ENCODE results near the gene DNAJB2. TPM values are rescaled to one million over a fixed set of nuclear protein-coding genes. Genes with fewer than 3 reads are reported as not detected.

The DNAJB2 gene
- total and polyA plus RNA-seq, 2 of the 8 experiments (the other 6 are each of a cell fraction or from before 2014, with no cell fraction given) = 21.0 to 26.3 TPM

DNA sequence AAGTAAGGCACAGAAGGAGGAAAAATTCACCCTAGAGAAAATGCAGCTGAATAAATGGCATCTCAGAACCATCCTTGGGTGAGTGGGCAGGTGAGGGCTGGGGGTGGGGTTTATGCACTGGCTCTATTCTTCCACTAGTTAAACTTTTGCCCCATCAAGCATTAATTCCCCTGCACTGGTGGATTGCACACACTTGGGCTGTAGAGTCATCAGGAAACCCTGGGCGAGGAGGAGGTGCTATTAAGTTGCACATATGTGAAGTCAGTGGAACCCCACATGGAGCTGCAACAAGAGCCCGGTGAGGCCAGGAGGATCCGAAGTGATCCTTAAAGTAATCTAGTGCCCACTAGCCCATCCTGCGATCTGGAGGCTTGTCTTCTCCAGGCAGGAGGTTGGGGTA lies 6.8 kb upstream of the DNAJB2 start:
- POLR2A ChIA-PET (ENCODE audit: partially characterized antibody) = no interaction called here
- no peak for FAIRE-seq
- WGBS, 2 experiments (ENCODE audit: extremely low coverage in 1 of 2, insufficient coverage in 1 of 2, insufficient read length in 1 of 2, insufficient replicate concordance in 2 of 2, low coverage in 1 of 2, low lambda C conversion rate in 2 of 2, missing lambda C conversion rate in 1 of 2) = 82% methylated on average over 4 of the region's 4 CpGs; no CpG with 5 or more reads in 1 of the 2 experiments
- TF ChIP-seq CREB1 (IDR thresholded peaks at IDR 0.05) (no peak), SP4 (IDR thresholded peaks at IDR 0.05; ENCODE audit: low read length) (no peak), BACH1 (IDR thresholded peaks at IDR 0.05; ENCODE audit: low read length) (no peak), ZNF274 (IDR thresholded peaks at IDR 0.05; ENCODE audit: borderline replicate concordance, extremely low read depth, low read length) (no peak), YY1 (IDR thresholded peaks at IDR 0.05; ENCODE audit: low read depth, low read length) (no peak), BRCA1 (IDR thresholded peaks at IDR 0.05; ENCODE audit: low read depth, low read length) (no peak), KDM4A (IDR thresholded peaks at IDR 0.05; ENCODE audit: low read depth, low read length, severe bottlenecking) (no peak)
- TF ChIP-seq, protein P1, sequence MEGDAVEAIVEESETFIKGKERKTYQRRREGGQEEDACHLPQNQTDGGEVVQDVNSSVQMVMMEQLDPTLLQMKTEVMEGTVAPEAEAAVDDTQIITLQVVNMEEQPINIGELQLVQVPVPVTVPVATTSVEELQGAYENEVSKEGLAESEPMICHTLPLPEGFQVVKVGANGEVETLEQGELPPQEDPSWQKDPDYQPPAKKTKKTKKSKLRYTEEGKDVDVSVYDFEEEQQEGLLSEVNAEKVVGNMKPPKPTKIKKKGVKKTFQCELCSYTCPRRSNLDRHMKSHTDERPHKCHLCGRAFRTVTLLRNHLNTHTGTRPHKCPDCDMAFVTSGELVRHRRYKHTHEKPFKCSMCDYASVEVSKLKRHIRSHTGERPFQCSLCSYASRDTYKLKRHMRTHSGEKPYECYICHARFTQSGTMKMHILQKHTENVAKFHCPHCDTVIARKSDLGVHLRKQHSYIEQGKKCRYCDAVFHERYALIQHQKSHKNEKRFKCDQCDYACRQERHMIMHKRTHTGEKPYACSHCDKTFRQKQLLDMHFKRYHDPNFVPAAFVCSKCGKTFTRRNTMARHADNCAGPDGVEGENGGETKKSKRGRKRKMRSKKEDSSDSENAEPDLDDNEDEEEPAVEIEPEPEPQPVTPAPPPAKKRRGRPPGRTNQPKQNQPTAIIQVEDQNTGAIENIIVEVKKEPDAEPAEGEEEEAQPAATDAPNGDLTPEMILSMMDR (IDR thresholded peaks at IDR 0.05; ENCODE audit: control extremely low read depth in 1 of 3, insufficient read depth in 1 of 3, low read depth in 1 of 3, low read length in 3 of 3) = no peak

More for the DNA sequence above, 6.8 kb upstream of the DNAJB2 start:
- CTCF ChIA-PET (ENCODE audit: partially characterized antibody) = interaction anchor here (1.3 to 2.9 kb wide), 2 partner anchors 10 to 23 kb away, joined by 3 to 12 read pairs; no protein-coding TSS in a partner anchor
- no peak overlapping the region for H4K8ac ChIP-seq (ENCODE audit: extremely low read depth, insufficient read depth, low read length)
- no peak overlapping the region for H3K4me2 ChIP-seq (ENCODE audit: insufficient read depth in 1 of 2, low read depth in 2 of 2, low read length in 2 of 2)
- no peak overlapping the region for H3K56ac ChIP-seq (replicated peaks; ENCODE audit: insufficient read length, low read depth, low read length)
- H2AFZ ChIP-seq (ENCODE audit: low read length) = no peak overlapping the region
- no peak overlapping the region for H2BK120ac ChIP-seq (replicated peaks; ENCODE audit: low read depth, low read length)
- peaks cover 0 to 3% (median 0%) of the 10 kb centered on the region in 4 experiments; a peak in 2 of 7 replicates for H3K27me3 ChIP-seq (replicated peaks in 1 of 4; ENCODE audit: control insufficient read depth in 3 of 4, extremely low read depth in 1 of 4, insufficient read depth in 3 of 4, low read length in 3 of 4)
- no peak overlapping the region for H3K23ac ChIP-seq (ENCODE audit: insufficient read length)
- peaks cover 0 to 3% (median 0%) of the 10 kb centered on the region in 4 experiments; a peak in 2 of 7 replicates for H3K4me1 ChIP-seq (replicated peaks in 1 of 4; ENCODE audit: control insufficient read depth in 3 of 4, insufficient read depth in 4 of 4, low read length in 3 of 4)
- H3K27ac ChIP-seq (ENCODE audit: low read depth, low read length) = no peak overlapping the region
- H3K36me3 ChIP-seq (ENCODE audit: control insufficient read depth in 2 of 4, insufficient read depth in 4 of 4, low read length in 3 of 4) = no peaks in the 10 kb centered on the region
- no peak overlapping the region for H3K18ac ChIP-seq (ENCODE audit: extremely low read depth, low read length)
- H3K79me2 ChIP-seq (ENCODE audit: control insufficient read depth in 1 of 2, insufficient read depth in 2 of 2, low read length in 2 of 2) = no peaks in the 10 kb centered on the region
- H3K79me1 ChIP-seq (ENCODE audit: low read depth, low read length) = no peaks in the 10 kb centered on the region
- no peak overlapping the region for H2BK15ac ChIP-seq (ENCODE audit: low read length)
- no peak overlapping the region for H2BK5ac ChIP-seq (ENCODE audit: low read depth, low read length)
- no peaks in the 10 kb centered on the region for H3K23me2 ChIP-seq (ENCODE audit: low read depth, low read length)
- no peaks in the 10 kb centered on the region for H3K9me3 ChIP-seq (ENCODE audit: insufficient read depth in 2 of 2, low read depth in 1 of 2, low read length in 1 of 2)
- no peak overlapping the region for H3K9ac ChIP-seq (replicated peaks in 1 of 4; ENCODE audit: extremely low read depth in 1 of 4, low read depth in 3 of 4, low read length in 3 of 4)
- H3K14ac ChIP-seq (ENCODE audit: insufficient read length) = no peak overlapping the region
- no peak overlapping the region for H2AK5ac ChIP-seq (ENCODE audit: low read depth, low read length)
- H3K4ac ChIP-seq (replicated peaks; ENCODE audit: insufficient read length, low read depth, low read length) = no peak overlapping the region
- no peak overlapping the region for H4K91ac ChIP-seq (replicated peaks; ENCODE audit: insufficient read length, low read length)
- no peak overlapping the region for H2BK20ac ChIP-seq (ENCODE audit: low read length)
- DNase-seq (ENCODE audit: low read depth in 1 of 2, low spot score in 2 of 2) = no peak
- no peak overlapping the region for H3K4me3 ChIP-seq (ENCODE audit: extremely low read depth in 1 of 4, insufficient read depth in 2 of 4, low read depth in 3 of 4, low read length in 4 of 4)
- no peak overlapping the region for H4K5ac ChIP-seq (ENCODE audit: insufficient read length, low read depth, low read length)
- no peaks in the 10 kb centered on the region for H4K20me1 ChIP-seq (replicated peaks in 1 of 2; ENCODE audit: control insufficient read depth in 1 of 2, insufficient read depth in 2 of 2, low read length in 2 of 2)
- H2BK12ac ChIP-seq (ENCODE audit: low read depth, low read length) = no peak overlapping the region

All from H1 (cell line).